Brain microvascular endothelial cell (primary cell): ENCODE data around the gene CYP4B1.

Source experiments
- DNase-seq: peaks from one replicate; pipeline ENCODE4 v3.0.0-alpha.2; 2020
- H3K27ac ChIP-seq: fragments of 250-450 bp; sonication (Bioruptor Pico); 2 replicates; pipeline ENCODE4 v1.5.1; 2020; ENCODE audit warnings: mild to moderate bottlenecking, moderate library complexity
- H3K27me3 ChIP-seq: fragments of 250-450 bp; sonication (Bioruptor Pico); replicated peaks from 2 replicates; pipeline ENCODE4 v1.5.1; 2020; ENCODE audit warnings: mild to moderate bottlenecking
- H3K36me3 ChIP-seq: fragments of 250-450 bp; sonication (Bioruptor Pico); replicated peaks from 2 replicates; pipeline ENCODE4 v1.5.1; 2020; ENCODE audit warnings: mild to moderate bottlenecking
- H3K4me3 ChIP-seq: 2 replicates; pipeline ENCODE4 v1.5.1; 2011; ENCODE audit warnings: low read depth, mild to moderate bottlenecking, control low read depth, low read length, moderate library complexity
- CTCF ChIP-seq: IDR thresholded peaks from 2 replicates; pipeline ENCODE4 v1.5.1; 2011; ENCODE audit warnings: low read depth, mild to moderate bottlenecking, moderate library complexity, low read length, control low read depth, inconsistent platforms; ENCODE audit errors: missing control alignments
- in situ Hi-C: cut with HindIII; loops from 2 replicates; pipeline ENCODE4 v1.10.0; 2017; ENCODE audit warnings: low sequenced_read_pairs, low pct_ligation_motif_present

CYP4B1 gene

GRCh38 chr1:46767649-46768282 is 31.1 kb upstream of the CYP4B1 start:
- H3K27me3 ChIP-seq, result no peaks in the 10 kb centered on the region
- H3K27ac ChIP-seq, result no peak overlapping the region
- TF ChIP-seq CTCF, result no peak
- DNase-seq, result no peak
- in situ Hi-C loops, result no loop called here
- H3K4me3 ChIP-seq, result no peak overlapping the region
- H3K36me3 ChIP-seq, result no peaks in the 10 kb centered on the region

GRCh38 chr1:46768445-46768844 is 30.4 kb upstream of the CYP4B1 start:
- TF ChIP-seq CTCF, result no peak
- Histone ChIP-seq H3K4me3 (no peak overlapping the region), H3K36me3 (no peaks in the 10 kb centered on the region), H3K27ac (no peak overlapping the region), H3K27me3 (no peaks in the 10 kb centered on the region)
- no peak for DNase-seq
- in situ Hi-C loops, result no loop called here

- in situ Hi-C loops, result no loop called here
Measured at GRCh38 chr1:46769028-46769740, 29.7 kb upstream of the CYP4B1 start.

GRCh38 chr1:46770541-46770940 is 28.3 kb upstream of the CYP4B1 start:
- no peaks in the 10 kb centered on the region for H3K27me3 ChIP-seq
- no peak for DNase-seq
- TF ChIP-seq CTCF, result no peak
- no peak overlapping the region for H3K27ac ChIP-seq
- no peaks in the 10 kb centered on the region for H3K36me3 ChIP-seq
- in situ Hi-C loops, result no loop called here
- H3K4me3 ChIP-seq, result no peak overlapping the region

More at GRCh38 chr1:46769028-46769740, 29.7 kb upstream of the CYP4B1 start:
- Histone ChIP-seq H3K4me3 (no peak overlapping the region), H3K36me3 (no peaks in the 10 kb centered on the region), H3K27me3 (no peaks in the 10 kb centered on the region), H3K27ac (no peak overlapping the region)
- no peak for TF ChIP-seq CTCF
- DNase-seq, result no peak

- Histone ChIP-seq H3K27ac (no peak overlapping the region), H3K4me3 (no peak overlapping the region), H3K36me3 (no peaks in the 10 kb centered on the region), H3K27me3 (no peaks in the 10 kb centered on the region)
- no peak for TF ChIP-seq CTCF
- no peak for DNase-seq
- in situ Hi-C loops, result no loop called here
Measured at GRCh38 chr1:46772571-46772970, 26.3 kb upstream of the CYP4B1 start.
